Measurements from ENCODE around the gene ABLIM2.

ABLIM2 gene

GRCh38 chr4:8163026-8163425 is 4.4 kb upstream of the ABLIM2 start:
- no peak for DNase-seq
- TF ChIP-seq CTCF (IDR thresholded peaks at IDR 0.05; ENCODE audit: low read length) (no peak), EZH2 (optimal IDR thresholded peaks at IDR 0.05; ENCODE audit: low read depth, low read length) (no peak), EZH2phosphoT487 (IDR thresholded peaks at IDR 0.05; ENCODE audit: low read length) (no peak)
- peaks cover 11% of the 10 kb centered on the region for H3F3A ChIP-seq (ENCODE audit: insufficient read depth, low read length)
- no peak overlapping the region for H3K4me3 ChIP-seq (ENCODE audit: low read length)
- H3K27ac ChIP-seq (ENCODE audit: low read length), result no peak overlapping the region
- no peak overlapping the region for H2AFZ ChIP-seq (ENCODE audit: low read length)
- peaks cover 12% of the 10 kb centered on the region; the same call in 1 of the 2 replicates for H3K27me3 ChIP-seq (replicated peaks; ENCODE audit: insufficient read depth, low read length)
- no peaks in the 10 kb centered on the region for H4K20me1 ChIP-seq (ENCODE audit: insufficient read depth, low read length)
- no peaks in the 10 kb centered on the region for H3K79me2 ChIP-seq (ENCODE audit: low read length)
- peaks cover 24% of the 10 kb centered on the region for H3K4me1 ChIP-seq (ENCODE audit: low read length)
- H3K9me2 ChIP-seq (replicated peaks; ENCODE audit: insufficient read depth, low read length), result no peaks in the 10 kb centered on the region
- no peak overlapping the region for H3K9ac ChIP-seq (ENCODE audit: low read length)
- no peaks in the 10 kb centered on the region for H3K36me3 ChIP-seq (replicated peaks; ENCODE audit: insufficient read depth, low read length)
- H3K4me2 ChIP-seq (ENCODE audit: low read depth, low read length), result no peak overlapping the region
- no peaks in the 10 kb centered on the region for H3K9me3 ChIP-seq (replicated peaks; ENCODE audit: insufficient read depth, low read length)

GRCh38 chr4:8162625-8163024 is 4.0 kb upstream of the ABLIM2 start:
- no peaks in the 10 kb centered on the region for H3K9me2 ChIP-seq (replicated peaks; ENCODE audit: insufficient read depth, low read length)
- no peak overlapping the region for H3K9ac ChIP-seq (ENCODE audit: low read length)
- TF ChIP-seq EZH2phosphoT487 (IDR thresholded peaks at IDR 0.05; ENCODE audit: low read length), result no peak
- TF ChIP-seq CTCF (IDR thresholded peaks at IDR 0.05; ENCODE audit: low read length), result no peak
- no peak for TF ChIP-seq EZH2 (optimal IDR thresholded peaks at IDR 0.05; ENCODE audit: low read depth, low read length)
- H3K4me1 ChIP-seq (ENCODE audit: low read length), result peaks cover 24% of the 10 kb centered on the region
- H4K20me1 ChIP-seq (ENCODE audit: insufficient read depth, low read length), result no peaks in the 10 kb centered on the region
- H3K4me3 ChIP-seq (ENCODE audit: low read length), result no peak overlapping the region
- no peak overlapping the region for H3K4me2 ChIP-seq (ENCODE audit: low read depth, low read length)
- H2AFZ ChIP-seq (ENCODE audit: low read length), result no peak overlapping the region
- H3K36me3 ChIP-seq (replicated peaks; ENCODE audit: insufficient read depth, low read length), result no peaks in the 10 kb centered on the region
- H3K79me2 ChIP-seq (ENCODE audit: low read length), result no peaks in the 10 kb centered on the region
- no peak overlapping the region for H3K27ac ChIP-seq (ENCODE audit: low read length)
- H3K9me3 ChIP-seq (replicated peaks; ENCODE audit: insufficient read depth, low read length), result no peaks in the 10 kb centered on the region
- H3K27me3 ChIP-seq (replicated peaks; ENCODE audit: insufficient read depth, low read length), result peaks cover 16% of the 10 kb centered on the region
- no peak for DNase-seq
- H3F3A ChIP-seq (ENCODE audit: insufficient read depth, low read length), result peaks cover 11% of the 10 kb centered on the region

GRCh38 chr4:8160572-8160971 is 2.0 kb upstream of the ABLIM2 start:
- Histone ChIP-seq H3K9me2 (replicated peaks; ENCODE audit: insufficient read depth, low read length) (no peaks in the 10 kb centered on the region), H3K36me3 (replicated peaks; ENCODE audit: insufficient read depth, low read length) (no peaks in the 10 kb centered on the region), H3K79me2 (ENCODE audit: low read length) (no peaks in the 10 kb centered on the region), H3K4me1 (ENCODE audit: low read length) (peaks cover 24% of the 10 kb centered on the region), H4K20me1 (ENCODE audit: insufficient read depth, low read length) (no peaks in the 10 kb centered on the region), H3K9ac (ENCODE audit: low read length) (no peak overlapping the region), H3K27ac (ENCODE audit: low read length) (no peak overlapping the region), H3K27me3 (replicated peaks; ENCODE audit: insufficient read depth, low read length) (peaks cover 31% of the 10 kb centered on the region), H3K4me2 (ENCODE audit: low read depth, low read length) (no peak overlapping the region), H3K4me3 (ENCODE audit: low read length) (no peak overlapping the region), H3F3A (ENCODE audit: insufficient read depth, low read length) (peaks cover 11% of the 10 kb centered on the region), H2AFZ (ENCODE audit: low read length) (no peak overlapping the region), H3K9me3 (replicated peaks; ENCODE audit: insufficient read depth, low read length) (no peaks in the 10 kb centered on the region)
- TF ChIP-seq EZH2 (optimal IDR thresholded peaks at IDR 0.05; ENCODE audit: low read depth, low read length) (no peak), EZH2phosphoT487 (IDR thresholded peaks at IDR 0.05; ENCODE audit: low read length) (no peak), CTCF (IDR thresholded peaks at IDR 0.05; ENCODE audit: low read length) (no peak)
- no peak for DNase-seq
